ENCODE results near the gene ERC2. TPM values are rescaled to one million over a fixed set of nuclear protein-coding genes. Genes with fewer than 3 reads are reported as not detected.

The ERC2 gene
- total and polyA plus RNA-seq, 2 of the 8 experiments (the other 6 are each of a cell fraction or from before 2014, with no cell fraction given), result 16.4 to 22.8 TPM

- TF ChIP-seq CHD7 (IDR thresholded peaks at IDR 0.05; ENCODE audit: insufficient replicate concordance, low read length) (no peak), RFX5 (IDR thresholded peaks at IDR 0.05; ENCODE audit: borderline replicate concordance, low read depth, low read length) (no peak), ASH2L (IDR thresholded peaks at IDR 0.05; ENCODE audit: low read length) (no peak), SIN3A (conservative IDR thresholded peaks at IDR 0.05 in 1 of 2, IDR thresholded peaks at IDR 0.05 in 1 of 2; ENCODE audit: low read depth in 1 of 2, low read length in 2 of 2) (no peak), ATF3 (IDR thresholded peaks at IDR 0.05; ENCODE audit: insufficient read depth, low read depth, low read length) (no peak), SRF (IDR thresholded peaks at IDR 0.05; ENCODE audit: low read depth, low read length) (no peak), SUZ12 (IDR thresholded peaks at IDR 0.05; ENCODE audit: low read length) (no peak), TBP (IDR thresholded peaks at IDR 0.05; ENCODE audit: low read depth, low read length) (no peak), BACH1 (IDR thresholded peaks at IDR 0.05; ENCODE audit: low read length) (no peak)
These were observed 338.2 kb downstream of the ERC2 start (continued) for GRCh38 chr3:56130036-56130435.

All from H1 (cell line).